ENCODE measurements around the gene WWOX. TPM values are rescaled to one million over a fixed set of nuclear protein-coding genes. Genes with fewer than 3 reads are reported as not detected.

WWOX gene
- total RNA-seq, 1 donor from 2014 or later, result 28.2 TPM

GRCh38 chr16:78551487-78552085, 452.1 kb downstream of the WWOX start:
- Mint-ChIP-seq H3K4me1 (ENCODE audit: unreplicated experiment) (no peaks in the 10 kb centered on the region), H3K4me3 (ENCODE audit: unreplicated experiment) (no peak overlapping the region), H3K9me3 (ENCODE audit: unreplicated experiment) (no peaks in the 10 kb centered on the region), H3K27me3 (ENCODE audit: unreplicated experiment) (no peaks in the 10 kb centered on the region), H3K27ac (ENCODE audit: unreplicated experiment) (no peak overlapping the region), H3K36me3 (ENCODE audit: unreplicated experiment) (peaks cover 2% of the 10 kb centered on the region)
- TF ChIP-seq CTCF (IDR thresholded peaks at IDR 0.05), result no peak
- DNase-seq (ENCODE audit: extremely low spot score, unreplicated experiment), result no peak

GRCh38 chr16:78552106-78552675, 452.7 kb downstream of the WWOX start:
- no peak overlapping the region for H3K4me3 Mint-ChIP-seq (ENCODE audit: unreplicated experiment)
- no peaks in the 10 kb centered on the region for H3K9me3 Mint-ChIP-seq (ENCODE audit: unreplicated experiment)
- no peak for TF ChIP-seq CTCF (IDR thresholded peaks at IDR 0.05)
- no peaks in the 10 kb centered on the region for H3K27me3 Mint-ChIP-seq (ENCODE audit: unreplicated experiment)
- no peak overlapping the region for H3K27ac Mint-ChIP-seq (ENCODE audit: unreplicated experiment)
- peaks cover 2% of the 10 kb centered on the region for H3K36me3 Mint-ChIP-seq (ENCODE audit: unreplicated experiment)
- H3K4me1 Mint-ChIP-seq (ENCODE audit: unreplicated experiment), result no peaks in the 10 kb centered on the region
- DNase-seq (ENCODE audit: extremely low spot score, unreplicated experiment), result no peak

GRCh38 chr16:78552716-78553115, 453.3 kb downstream of the WWOX start:
- no peak overlapping the region for H3K27ac Mint-ChIP-seq (ENCODE audit: unreplicated experiment)
- H3K4me1 Mint-ChIP-seq (ENCODE audit: unreplicated experiment), result no peaks in the 10 kb centered on the region

GRCh38 chr16:78553268-78554039, 454.0 kb downstream of the WWOX start:
- no peaks in the 10 kb centered on the region for H3K4me1 Mint-ChIP-seq (ENCODE audit: unreplicated experiment)
- H3K4me3 Mint-ChIP-seq (ENCODE audit: unreplicated experiment), result no peak overlapping the region
- TF ChIP-seq CTCF (IDR thresholded peaks at IDR 0.05), result no peak
- H3K36me3 Mint-ChIP-seq (ENCODE audit: unreplicated experiment), result peaks cover 2% of the 10 kb centered on the region
- DNase-seq (ENCODE audit: extremely low spot score, unreplicated experiment), result no peak
- H3K27me3 Mint-ChIP-seq (ENCODE audit: unreplicated experiment), result no peaks in the 10 kb centered on the region
- no peaks in the 10 kb centered on the region for H3K9me3 Mint-ChIP-seq (ENCODE audit: unreplicated experiment)
- no peak overlapping the region for H3K27ac Mint-ChIP-seq (ENCODE audit: unreplicated experiment)

More at GRCh38 chr16:78552716-78553115, 453.3 kb downstream of the WWOX start:
- H3K4me3 Mint-ChIP-seq (ENCODE audit: unreplicated experiment), result no peak overlapping the region
- TF ChIP-seq CTCF (IDR thresholded peaks at IDR 0.05), result no peak
- no peaks in the 10 kb centered on the region for H3K9me3 Mint-ChIP-seq (ENCODE audit: unreplicated experiment)
- peaks cover 2% of the 10 kb centered on the region for H3K36me3 Mint-ChIP-seq (ENCODE audit: unreplicated experiment)
- H3K27me3 Mint-ChIP-seq (ENCODE audit: unreplicated experiment), result no peaks in the 10 kb centered on the region
- no peak for DNase-seq (ENCODE audit: extremely low spot score, unreplicated experiment)

GRCh38 chr16:78556421-78556820, 457.0 kb downstream of the WWOX start:
- Mint-ChIP-seq H3K36me3 (ENCODE audit: unreplicated experiment) (no peaks in the 10 kb centered on the region), H3K4me1 (ENCODE audit: unreplicated experiment) (no peaks in the 10 kb centered on the region), H3K27me3 (ENCODE audit: unreplicated experiment) (no peaks in the 10 kb centered on the region), H3K9me3 (ENCODE audit: unreplicated experiment) (no peaks in the 10 kb centered on the region), H3K4me3 (ENCODE audit: unreplicated experiment) (no peak overlapping the region), H3K27ac (ENCODE audit: unreplicated experiment) (no peak overlapping the region)
- TF ChIP-seq CTCF (IDR thresholded peaks at IDR 0.05), result no peak
- no peak for DNase-seq (ENCODE audit: extremely low spot score, unreplicated experiment)
